CD4-positive, alpha-beta T cell treated with Interleukin-17A for 1 hour (primary cell): Measurements from ENCODE around the gene CSN1S1.

Source experiments
- DNase-seq: peaks from one replicate; pipeline ENCODE4 v3.0.0-alpha.2; 2020

The CSN1S1 gene

DNA sequence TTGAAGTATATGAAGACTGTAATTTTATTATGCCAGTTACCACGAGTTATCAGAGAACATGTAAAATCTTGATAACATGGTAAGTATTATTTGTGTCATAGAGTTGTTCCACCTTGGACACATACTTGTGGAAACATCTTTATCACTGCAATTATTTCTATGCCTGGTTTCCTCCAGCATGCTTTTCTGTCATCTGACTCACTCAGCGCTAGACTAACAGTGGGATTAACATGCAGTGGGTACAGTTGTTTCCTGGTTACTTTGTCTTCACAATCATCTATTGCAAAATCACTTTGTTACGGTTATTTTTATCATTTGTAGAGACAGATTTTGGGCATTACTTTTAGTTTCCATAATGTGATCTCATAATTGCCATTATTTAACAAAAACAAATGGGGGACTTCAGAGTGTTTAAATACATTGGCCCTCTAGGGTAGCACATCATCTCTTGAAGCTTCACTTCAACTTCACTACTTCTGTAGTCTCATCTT lies 64.7 kb downstream of the CSN1S1 start, which contains the start of gene STATH:
Gene STATH (plus strand): TSS at position 441 of the 491 bp plus-strand sequence. CDS start 2,472 bp downstream, outside the sequence.
- DNase-seq, result no peak
